GM12873 (cell line): ENCODE measurements around the gene BARHL2.

Experiments used
- CTCF ChIP-seq: IDR thresholded peaks from 2 replicates; pipeline ENCODE4 v1.5.1; 2012; ENCODE audit warnings: low read depth, mild to moderate bottlenecking, moderate library complexity, low read length, control low read depth; ENCODE audit not compliant: insufficient read depth; ENCODE audit errors: missing control alignments

Gene BARHL2

GRCh38 chr1:90718411-90719329 lies 1.6 kb upstream of the BARHL2 start:
- no peak for TF ChIP-seq CTCF

GRCh38 chr1:90717665-90718410 lies 736 bp upstream of the BARHL2 start:
- no peak for TF ChIP-seq CTCF

GRCh38 chr1:90717356-90717664 lies 208 bp upstream of the BARHL2 start:
- no peak for TF ChIP-seq CTCF

- TF ChIP-seq CTCF = no peak
Observed at GRCh38 chr1:90716243-90716551, 905 bp downstream of the BARHL2 start.

GRCh38 chr1:90715309-90715708 lies 1.8 kb downstream of the BARHL2 start:
- TF ChIP-seq CTCF = no peak

GRCh38 chr1:90714521-90714951 lies 2.6 kb downstream of the BARHL2 start:
- no peak for TF ChIP-seq CTCF

GRCh38 chr1:90713741-90714509 lies 3.2 kb downstream of the BARHL2 start:
- TF ChIP-seq CTCF = no peak
